DMS53 (cell line): Measurements from ENCODE around the gene RPL7A.
A peak's percentile ranks its signal among the peaks of the same experiment; 100 is the strongest.
"Not testable (repeated sequence)": the region's sequence is repeated elsewhere in the genome, so short reads cannot be mapped to it uniquely, and the experiment has no call there.

Source experiments
- DNase-seq: peaks from one replicate; lab custom pipeline; 2025; lab: John Stamatoyannopoulos, UW

The RPL7A gene

DNA sequence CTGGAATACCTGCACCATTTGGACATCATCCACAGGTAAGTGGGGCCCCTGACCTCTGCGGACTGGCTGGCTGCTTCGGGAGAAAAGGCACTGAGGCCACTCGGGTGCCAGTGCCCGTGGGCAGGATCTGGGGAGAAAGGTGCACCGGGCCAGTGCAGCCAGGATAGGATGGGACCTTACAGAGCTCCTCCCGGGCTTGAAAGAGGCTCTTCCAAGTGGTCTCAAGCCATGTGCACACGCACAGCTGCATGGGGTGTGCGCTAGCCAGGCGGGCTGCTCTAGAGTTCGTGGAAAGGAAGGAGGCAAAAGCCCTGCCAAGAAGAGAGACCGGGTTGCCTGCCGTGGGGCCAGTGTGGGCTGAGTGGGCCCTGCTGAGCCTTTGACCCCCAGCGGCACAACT is 41.5 kb downstream of the RPL7A start:
- DNase-seq = no peak

GRCh38 chr9:133390713-133391112 is 42.7 kb downstream of the RPL7A start:
- DNase-seq = no peak

DNA sequence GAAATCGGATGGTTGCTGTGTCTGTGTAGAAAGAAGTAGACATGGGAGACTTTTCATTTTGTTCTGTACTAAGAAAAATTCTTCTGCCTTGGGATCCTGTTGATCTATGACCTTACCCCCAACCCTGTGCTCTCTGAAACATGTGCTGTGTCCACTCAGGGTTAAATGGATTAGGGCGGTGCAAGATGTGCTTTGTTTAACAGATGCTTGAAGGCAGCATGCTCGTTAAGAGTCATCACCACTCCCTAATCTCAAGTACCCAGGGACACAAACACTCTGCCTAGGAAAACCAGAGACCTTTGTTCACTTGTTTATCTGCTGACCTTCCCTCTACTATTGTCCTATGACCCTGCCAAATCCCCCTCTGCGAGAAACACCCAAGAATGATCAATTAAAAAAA is 43.4 kb downstream of the RPL7A start:
- not testable (repeated sequence) for DNase-seq

DNA sequence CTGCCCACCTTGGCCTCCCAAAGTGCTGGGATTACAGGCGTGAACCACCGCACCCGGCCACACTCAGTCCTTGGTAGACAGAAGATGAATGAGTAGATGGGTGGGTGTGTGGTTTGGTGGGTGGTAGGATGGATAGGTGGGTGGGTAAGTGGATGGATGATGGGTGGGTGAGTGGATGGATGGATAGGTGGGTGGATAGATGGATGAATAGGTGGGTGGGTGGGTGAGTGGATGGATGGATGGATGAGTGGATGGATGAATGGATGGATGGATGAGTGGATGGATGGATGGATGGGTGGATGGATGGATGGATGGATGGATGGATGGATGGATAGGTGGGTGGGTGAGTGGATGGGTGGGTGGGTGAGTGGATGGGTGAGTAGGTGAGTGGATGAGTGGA is 44.3 kb downstream of the RPL7A start:
- DNase-seq = not testable (repeated sequence)

- no peak for DNase-seq
These were observed 45.4 kb downstream of the RPL7A start for GRCh38 chr9:133393399-133393798.

GRCh38 chr9:133394687-133395271 is 46.8 kb downstream of the RPL7A start:
- no peak for DNase-seq

GRCh38 chr9:133396952-133397351 is 48.9 kb downstream of the RPL7A start:
- DNase-seq = peak; percentile 41

DNA sequence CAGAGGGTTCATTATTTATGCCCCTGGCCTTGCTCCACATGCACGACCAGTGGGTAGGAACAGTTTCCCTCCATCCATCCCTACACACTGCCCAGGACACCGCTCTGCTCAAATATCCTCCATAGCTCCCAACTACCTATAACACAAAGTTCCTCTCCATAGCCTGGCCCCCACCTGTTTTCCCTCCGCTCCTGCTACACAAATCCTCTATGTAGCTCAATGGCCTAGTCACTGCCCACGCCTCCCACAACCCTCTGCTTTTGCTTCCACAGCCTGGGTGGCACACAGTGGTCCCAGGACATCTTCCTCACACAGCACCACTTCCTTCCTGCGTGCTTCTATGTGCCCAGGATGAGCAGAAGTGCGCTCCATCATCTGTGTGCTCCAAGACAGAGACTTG is 49.4 kb downstream of the RPL7A start:
- no peak for DNase-seq

DNA sequence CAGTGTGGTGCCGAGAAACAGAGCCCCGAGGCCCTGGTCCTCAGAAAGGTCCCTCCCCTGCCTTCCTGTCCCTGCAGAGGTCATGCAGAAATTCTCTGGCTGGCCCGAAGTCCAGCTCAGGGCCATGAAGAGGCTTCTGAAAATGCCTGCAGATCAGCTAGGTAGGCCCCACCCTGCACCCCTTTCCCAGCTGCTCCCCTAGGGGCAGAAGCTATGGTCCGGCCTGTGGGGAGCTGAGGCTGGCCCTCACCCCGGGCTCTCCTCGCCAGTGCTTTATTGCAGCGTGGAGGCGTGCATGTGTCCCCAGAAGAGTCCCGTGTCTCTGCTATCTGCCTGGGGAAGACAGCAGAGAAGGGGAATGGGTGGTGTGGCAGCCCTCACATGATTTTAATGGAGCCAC is 49.9 kb downstream of the RPL7A start:
- DNase-seq = no peak

DNA sequence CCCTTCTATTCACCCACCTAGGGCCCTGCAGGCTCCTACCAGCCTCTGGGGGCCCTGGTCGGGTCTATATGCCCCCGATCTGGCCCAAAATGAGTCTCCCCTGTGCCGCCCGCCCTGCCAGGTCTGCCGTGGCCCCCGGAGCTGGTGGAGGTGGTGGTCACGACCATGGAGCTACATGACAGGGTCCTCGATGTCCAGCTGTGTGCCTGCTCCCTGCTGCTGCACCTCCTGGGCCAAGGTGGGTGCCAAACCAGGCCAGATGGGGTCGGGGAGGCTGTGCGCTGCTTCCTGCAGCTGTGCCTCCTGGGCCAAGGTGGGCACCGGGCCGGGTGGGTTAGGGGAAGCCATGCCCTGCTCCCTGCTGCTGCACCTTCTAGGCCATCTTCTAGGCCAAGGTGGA is 52.3 kb downstream of the RPL7A start:
- DNase-seq = no peak
